HG02763 (cell line): Measurements from ENCODE around the gene MBD2.

Experiments
- ATAC-seq: cut with Tn5 transposase; IDR thresholded peaks from one replicate; pipeline ENCODE4 v1.9.1; 2021; ENCODE audit warnings: mild to moderate bottlenecking, moderate library complexity; ENCODE audit not compliant: unreplicated experiment

Gene MBD2

GRCh38 chr18:54116541-54117257 lies 107.8 kb downstream of the MBD2 start:
- no peak for ATAC-seq

GRCh38 chr18:54112356-54112755 lies 112.1 kb downstream of the MBD2 start:
- ATAC-seq = no peak

- ATAC-seq = no peak
These were observed 115.3 kb downstream of the MBD2 start for GRCh38 chr18:54109131-54109683.

- no peak for ATAC-seq
These were observed 122.3 kb downstream of the MBD2 start for GRCh38 chr18:54102123-54102522.
